NCI-H1436 treated with DMSO at 0.1 percent for 48 hours (cell line): Measurements from ENCODE around the gene CATSPERD.
A peak's percentile ranks its signal among the peaks of the same experiment; 100 is the strongest.

ENCODE experiments used
- DNase-seq: peaks from one replicate; lab custom pipeline; 2025; lab: John Stamatoyannopoulos, UW

The CATSPERD gene

DNA sequence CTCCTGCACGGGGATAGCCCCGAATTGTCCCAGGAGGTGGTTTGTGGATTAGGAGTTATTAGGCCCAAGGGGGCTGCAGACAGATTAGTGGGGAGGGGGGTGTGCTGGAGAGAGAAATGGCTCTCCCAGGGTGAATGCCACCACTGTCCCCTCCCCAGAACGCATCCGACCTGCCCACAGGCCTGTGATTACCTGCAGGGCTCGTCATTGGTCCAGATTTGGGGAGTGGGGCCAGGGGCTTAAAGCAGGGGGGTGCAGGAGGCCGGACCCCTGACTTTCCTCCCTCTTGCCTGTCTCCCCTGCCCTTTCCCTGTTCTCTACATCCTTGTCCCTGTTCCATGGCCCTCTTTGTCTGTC lies 85.7 kb downstream of the CATSPERD start:
- DNase-seq, result no peak

DNA sequence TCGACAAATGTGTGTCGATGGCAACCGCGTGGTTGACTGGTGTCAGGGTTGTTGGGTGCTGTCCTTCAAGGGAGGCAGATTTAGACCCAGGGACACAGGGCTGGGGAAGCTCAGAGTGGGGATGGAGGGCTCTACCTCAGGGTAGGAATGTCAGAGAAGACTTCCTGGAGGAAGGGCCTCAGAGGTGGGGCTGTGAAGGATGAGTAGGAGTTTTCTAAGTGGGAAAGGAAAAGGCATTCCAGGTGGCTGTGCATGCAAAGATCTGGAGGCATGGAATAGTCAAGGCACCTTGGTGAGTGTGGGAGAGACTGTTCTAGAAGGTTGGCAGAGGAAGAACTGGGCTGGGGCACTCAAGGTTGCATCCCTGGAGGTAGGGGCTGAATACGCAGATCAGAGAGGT lies 86.5 kb downstream of the CATSPERD start:
- no peak for DNase-seq

DNA sequence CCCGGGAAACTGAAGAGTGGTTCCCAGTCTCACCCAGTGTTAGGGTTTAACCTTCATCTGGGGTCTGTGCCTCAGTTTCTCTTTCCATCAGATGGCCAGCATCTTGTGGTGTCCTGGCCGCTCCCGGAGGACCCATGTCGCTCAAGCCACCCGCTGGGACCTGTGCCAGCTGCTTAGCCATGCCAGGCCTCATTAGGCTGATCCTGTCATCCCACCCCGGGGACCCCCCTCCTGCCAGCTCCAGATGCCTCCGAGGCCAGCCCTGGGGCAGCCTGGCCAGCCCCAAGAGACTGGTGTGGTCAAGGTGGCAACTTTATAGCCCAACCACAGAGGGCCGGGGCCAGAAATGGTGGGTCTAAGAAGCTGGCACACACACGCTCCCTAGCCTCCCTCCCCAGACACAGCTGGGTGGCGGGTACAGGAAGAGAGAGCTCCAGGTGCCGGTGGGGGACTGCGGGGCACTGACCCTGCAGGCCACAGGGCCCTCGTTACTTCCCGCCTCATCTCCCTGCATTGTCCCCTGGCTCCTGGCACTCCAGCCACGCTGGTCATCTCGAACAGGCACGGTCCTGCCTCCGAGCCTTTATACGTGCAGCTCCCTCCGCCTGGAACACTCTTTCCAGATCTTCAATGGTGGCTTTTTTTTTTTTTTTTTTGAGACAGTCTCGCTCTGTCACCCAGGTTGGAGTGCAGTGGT lies 87.8 kb downstream of the CATSPERD start:
- no peak for DNase-seq

DNA sequence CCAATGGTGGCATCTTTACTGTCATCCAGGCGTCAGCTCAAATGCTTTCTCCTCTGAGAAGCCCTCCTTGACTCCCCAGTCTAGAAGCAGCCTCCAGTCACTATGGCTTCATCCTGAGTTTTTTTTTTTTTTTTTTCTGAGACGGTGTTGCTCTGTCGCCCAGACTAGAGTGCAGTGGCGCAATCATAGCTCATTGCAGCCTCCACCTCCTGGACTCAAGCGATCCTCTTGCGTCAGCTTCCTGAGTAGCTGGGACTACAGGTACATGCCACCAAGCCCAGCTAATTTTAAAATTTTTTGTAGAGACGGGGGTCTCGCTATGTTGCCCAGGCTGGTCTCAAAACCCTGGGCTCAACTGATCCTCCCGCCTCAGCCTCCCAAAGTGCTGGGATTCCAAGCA lies 88.6 kb downstream of the CATSPERD start:
- DNase-seq, result no peak

DNA sequence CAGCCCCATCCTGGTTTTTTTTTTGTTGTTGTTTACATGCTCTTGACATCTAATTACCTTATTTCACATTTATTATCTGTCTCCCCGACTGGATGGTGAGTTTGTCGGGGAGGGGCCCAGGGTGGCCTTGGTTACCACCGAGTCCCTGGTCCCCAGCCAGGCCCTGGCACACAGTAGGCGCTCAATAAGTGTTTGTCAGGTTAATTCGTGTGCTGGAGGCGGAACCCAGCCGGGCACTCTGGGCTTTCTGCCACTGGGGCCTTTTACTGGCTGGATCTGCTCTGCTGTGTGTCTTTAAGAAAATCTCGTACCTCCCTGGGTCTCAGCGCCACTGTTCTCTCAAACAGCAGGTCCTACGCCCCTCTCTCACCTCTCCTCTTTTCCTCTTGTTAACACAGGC lies 89.0 kb downstream of the CATSPERD start:
- DNase-seq, result no peak

DNA sequence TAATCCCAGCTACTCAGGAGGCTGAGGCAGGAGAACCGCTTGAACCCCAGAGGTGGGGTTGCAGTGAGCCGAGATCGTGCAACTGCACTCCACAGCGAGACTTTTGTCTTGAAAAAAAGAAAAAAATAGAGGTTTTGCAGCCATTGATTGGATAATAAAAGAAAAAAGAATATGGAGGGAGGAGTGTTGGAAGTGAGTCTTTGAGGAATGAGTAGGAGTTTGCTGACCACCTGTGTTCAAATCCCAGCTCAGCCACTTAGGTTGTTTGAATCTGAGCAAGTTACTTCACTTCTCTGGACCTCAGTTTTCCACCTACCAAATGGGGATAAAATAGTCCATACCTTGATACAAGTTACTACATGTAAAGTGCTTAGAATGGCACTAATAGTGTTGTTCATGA lies 90.7 kb downstream of the CATSPERD start:
- no peak for DNase-seq

DNA sequence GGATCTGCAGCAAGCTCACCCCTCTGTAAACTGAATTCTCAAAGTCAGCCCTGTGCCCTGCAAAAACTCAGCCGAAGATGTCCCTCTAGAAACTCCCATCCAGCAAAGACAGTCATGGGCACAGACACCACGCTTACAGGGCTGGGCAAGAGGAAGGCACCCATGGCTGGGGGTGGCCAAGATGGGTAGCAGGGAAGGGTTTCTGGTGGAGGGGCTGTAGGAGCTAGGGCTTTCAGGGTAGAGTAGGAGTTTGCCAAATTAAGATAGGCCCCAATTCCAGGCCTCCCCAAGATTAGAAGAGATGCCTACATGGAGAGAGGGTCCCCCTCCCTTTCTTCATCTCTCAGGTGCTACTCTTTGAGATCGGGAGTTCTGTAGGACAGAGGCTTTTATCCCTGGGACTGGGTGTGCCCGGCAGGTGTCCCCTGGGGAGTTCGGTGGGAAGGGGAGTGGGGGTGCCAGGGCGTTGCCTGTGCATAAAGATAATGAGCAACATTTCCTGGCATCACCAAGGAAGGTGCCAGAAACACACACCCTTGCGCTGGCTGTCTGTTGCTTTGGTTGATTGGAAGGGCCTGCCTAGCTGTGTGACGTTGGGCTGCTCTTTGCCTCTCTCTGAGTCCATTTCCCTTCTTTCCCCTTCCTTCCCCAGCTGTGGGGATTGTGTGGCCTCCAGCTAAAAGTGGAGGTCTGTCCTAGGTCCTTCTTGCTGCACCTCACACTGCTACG lies 93.8 kb downstream of the CATSPERD start:
- DNase-seq, result no peak

DNA sequence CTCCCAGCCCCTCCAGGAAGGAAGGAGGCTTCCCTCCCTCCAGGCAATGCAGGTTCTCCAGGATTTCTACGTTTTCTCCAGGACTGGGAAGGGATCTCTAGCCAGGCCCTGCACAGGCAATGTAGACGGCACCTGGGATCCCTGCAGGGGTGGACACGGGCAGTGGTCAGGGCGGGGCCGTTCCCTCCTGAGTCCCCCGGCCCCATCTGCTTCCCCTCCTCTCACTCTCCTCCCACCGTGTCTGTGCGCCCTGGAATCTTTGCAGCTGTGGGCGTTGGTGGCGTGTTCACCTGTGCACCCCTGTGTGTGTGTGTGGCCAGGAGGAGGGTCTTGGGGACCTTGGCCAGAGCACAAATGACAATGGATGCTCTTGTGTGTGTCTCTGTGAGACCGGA lies 94.4 kb downstream of the CATSPERD start:
- no peak for DNase-seq

DNA sequence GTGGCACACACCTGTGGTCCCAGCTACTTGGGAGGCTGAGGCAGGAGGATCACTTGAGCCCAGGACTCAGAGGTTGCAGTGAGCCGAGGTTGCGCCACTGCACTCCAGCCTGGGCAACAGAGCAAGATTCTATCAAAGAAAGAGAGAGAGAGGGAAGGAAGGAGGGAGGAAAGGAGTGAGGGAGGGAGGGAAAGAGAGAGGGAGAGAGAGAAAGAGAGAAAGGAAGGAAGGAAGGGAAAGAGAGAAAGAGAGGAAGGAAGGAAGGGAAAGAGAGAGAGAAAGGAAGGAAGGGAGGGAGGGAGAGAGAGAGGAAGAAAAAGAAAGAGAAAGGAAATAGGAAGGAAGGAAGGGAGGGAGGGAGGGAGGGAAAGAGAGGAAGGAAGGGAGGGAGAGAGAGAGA lies 96.8 kb downstream of the CATSPERD start:
- DNase-seq, result no peak

DNA sequence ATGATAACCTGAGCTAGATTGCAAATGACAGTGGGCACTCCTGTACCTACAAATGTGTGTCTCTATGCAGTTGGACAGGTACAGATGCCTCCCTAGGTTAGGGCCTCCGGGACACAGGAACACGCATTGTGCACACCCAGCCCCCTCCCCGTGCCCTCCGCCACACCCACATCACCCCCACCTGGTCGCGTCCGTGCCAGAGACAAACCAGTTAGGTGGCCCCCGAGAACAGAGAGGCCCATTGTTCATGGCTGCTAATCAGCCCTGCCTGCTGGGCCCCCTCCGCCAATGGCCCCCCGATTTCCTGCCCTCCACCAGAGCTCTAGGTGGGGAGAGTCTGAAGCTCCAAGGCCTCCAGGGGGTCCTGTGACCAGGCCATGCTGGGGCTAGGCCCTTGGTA lies 98.2 kb downstream of the CATSPERD start:
- DNase-seq, result no peak

DNA sequence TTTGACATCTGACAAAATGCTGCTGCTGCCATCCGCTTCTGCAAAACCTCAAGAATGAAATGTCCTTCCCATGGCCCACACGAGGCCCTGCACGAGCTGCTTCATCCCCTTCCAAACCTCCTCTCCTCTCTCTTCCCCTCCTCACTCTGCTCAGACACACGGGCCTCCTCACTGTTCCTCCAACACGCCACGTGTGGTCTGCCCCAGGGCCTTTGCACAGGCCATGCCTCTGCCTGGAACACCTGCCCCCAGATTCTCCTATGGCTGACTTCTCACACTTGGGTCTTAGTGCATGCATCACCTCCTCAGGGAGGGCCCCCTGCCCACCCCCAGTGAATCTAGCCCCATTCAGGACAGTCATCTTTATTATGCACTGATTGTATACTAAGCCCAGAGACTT lies 100.3 kb downstream of the CATSPERD start:
- no peak for DNase-seq

DNA sequence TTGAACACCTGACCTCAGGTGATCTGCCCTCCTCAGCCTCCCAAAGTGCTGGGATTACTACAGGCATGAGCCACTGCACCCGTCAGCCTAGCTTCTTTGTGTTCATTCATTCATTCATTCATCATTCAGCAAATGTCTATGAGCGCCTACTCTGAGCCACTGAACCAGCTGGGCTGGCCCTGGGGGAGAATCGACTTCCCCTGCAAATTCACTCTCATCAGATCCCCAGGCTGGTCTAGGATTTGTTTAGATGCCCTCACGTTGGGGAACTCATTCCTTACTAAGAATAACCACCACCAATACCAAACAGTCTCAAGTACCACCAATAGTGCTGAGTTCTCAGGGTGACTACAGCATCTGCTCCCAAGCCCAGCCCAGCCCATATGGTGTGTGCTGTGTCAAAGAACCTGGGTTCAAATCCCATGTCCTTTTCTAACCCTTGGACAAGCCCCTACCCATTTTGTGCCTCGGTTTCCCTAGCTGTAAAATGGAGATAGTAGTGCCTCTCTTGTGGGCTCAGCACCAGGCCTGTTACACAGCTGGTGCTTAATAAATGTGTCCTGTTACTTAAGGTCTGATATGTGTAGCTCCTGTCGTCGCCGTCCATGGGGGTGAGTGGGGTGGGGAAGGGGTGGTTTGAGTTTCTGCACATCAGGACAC lies 101.2 kb downstream of the CATSPERD start:
- DNase-seq, result no peak

DNA sequence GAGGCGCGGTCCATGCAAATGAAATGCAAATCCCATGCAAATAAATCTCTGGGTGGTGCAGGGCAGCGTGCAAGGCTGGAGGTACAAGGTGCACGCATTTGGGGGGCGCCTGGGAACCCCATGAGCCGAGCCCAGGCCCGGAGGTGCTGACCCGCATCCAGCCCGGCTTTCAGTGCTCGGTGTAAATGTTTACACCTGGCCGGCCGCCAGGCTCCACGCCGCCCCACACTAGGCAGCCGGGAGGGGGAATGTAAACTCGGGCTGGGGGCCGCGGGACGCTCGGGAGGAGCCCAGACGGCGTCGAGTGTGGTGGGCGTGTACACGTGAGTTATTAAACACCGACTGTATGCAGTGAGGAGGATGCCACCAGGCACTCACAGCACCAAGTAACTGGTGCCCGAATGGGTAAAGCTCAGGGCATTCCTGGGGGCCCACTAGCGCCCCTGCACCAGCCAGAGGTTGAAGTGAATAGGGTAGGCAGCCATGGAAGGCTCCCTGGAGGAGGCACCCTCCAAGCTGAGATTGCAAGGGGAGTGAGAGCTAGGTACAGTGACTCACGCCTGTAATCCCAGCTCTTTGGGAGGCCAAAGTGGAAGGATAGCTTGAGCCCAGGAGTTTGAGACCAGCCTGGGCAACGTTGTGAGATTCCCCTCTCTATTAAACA lies 101.9 kb downstream of the CATSPERD start:
- DNase-seq, result no peak

DNA sequence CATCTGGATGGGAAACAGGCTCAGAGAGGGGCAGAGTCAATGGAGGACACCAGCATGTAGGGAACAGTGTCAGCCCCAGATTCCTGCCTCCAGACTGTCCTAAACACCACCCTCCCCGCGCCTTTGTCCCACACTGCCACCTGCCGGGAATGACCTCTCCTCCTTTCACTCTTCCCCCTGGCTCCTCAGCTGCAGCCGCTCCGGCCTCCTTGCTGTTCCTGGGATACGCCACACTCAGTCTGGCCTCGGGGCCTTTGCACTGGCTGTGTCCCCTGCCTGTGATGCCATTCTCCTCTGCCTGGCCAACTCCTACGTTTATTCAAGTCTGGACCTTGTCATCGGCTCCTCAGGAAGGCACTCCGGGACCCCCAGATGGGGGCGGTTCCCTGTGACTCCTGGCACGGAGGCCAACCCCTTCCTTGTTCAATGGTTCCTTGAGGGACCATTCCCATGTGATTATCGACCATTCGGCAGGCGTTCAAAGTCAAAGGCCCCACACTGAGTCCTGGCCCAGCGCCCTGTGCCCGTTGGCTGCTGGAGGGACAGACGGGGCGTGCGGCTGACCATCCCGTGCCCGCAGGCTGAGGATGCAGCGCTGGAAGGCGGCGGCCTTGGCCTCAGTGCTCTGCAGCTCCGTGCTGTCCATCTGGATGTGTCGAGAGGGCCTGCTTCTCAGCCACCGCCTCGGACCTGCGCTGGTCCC lies 103.3 kb downstream of the CATSPERD start:
- no peak for DNase-seq

DNA sequence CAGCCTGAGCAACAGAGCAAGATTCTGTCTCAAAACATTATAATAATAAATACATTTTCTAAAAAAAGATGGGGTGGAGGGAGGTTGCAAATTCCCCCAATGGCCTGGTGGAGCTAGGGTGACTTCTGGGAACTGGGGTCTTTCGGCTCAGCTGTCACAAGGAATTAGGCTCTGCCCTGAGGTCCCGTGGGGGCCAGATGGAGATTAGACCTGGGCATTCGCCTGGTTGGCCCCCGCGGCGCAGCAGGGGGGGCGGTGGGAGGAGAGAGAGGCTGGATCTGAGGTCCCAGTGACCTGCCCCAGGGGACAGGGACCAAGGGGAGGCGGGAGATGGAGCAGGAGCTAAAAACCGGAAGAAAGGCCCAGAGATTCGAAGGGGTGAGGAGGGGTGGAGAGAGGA lies 104.3 kb downstream of the CATSPERD start:
- no peak for DNase-seq

DNA sequence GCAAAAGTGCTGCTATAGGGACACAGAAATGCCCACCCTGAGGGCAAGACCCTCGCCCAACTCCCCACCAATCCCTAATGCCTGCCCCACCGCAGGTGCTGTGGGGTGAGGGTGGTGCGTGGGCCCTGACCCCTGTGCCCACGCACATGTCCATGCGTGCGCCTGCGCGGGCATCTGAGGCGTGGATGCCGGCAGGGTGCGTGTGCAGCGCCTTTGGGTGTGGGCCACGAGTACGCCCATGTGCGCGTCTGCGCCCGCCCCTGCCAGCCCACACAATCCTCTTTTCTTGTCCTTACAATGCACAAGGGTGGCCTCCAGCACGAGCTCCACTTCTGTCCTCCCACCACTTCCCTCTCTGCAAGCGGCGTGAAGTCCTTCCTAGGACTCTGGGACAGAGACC lies 104.7 kb downstream of the CATSPERD start:
- DNase-seq, result no peak

DNA sequence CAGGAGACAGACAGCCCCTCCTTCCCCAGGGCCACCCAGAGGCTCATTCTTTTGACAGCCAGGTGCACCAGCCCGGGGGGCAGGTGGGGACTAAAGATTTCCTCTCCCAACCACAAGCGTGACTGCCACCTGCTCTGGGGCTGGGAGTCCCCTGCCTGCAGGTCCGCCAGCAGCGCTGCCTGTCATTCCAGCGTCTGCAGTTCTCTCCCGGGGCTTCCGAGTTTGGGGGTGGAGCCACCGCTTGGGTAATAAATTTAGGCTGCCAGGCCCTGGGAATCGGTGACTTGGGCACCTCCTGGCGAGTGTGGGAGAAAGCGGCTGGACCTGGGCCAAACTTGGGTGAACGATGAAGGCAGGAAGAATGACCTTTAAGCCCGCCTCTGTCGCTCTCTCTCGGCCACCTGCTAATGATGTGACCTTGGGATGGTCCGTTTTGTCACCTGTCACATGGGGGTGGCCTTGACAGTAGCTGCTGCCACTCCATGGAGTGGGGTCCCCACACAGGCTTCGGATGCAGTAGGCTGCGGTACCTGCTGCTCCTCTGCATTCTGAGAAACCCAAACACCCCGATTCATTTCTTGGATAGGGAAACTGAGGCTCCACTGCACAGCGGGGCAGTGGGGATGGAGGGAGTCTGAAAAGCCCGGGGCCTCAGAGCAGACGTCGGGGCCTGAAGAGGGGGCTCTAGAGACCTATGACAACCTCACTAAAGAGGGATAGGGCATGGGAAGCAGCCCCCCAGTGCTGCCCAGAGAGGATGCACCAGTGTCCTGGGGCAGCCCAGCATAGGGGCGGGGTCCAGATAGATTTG lies 106.3 kb downstream of the CATSPERD start:
- peak; percentile 85 for DNase-seq

DNA sequence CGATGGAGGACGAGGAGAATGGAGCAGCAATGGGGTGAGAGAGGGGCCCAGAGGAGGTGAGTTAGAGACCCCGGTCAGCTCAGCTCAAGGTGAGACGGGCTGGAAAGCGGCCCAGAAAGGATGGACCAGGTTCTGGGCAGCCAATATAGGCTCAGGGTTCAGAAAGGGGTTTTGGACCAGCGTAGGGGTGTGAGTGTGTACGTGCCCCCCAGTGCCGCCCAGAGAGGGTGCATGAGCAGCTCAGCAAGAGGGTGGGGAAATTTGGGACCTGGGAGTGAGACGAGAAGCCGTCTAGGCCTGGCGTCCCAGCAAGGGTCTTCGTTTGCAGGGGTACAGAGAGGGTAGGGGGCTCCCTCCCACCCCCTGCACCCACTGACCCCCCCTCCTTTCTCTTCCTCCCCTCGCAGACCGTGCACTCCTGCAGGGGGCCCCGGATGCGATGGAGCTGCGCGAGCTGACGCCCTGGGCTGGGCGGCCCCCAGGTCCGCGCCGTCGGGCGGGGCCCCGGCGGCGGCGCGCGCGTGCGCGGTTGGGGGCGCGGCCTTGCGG lies 107.0 kb downstream of the CATSPERD start:
- DNase-seq, result no peak

DNA sequence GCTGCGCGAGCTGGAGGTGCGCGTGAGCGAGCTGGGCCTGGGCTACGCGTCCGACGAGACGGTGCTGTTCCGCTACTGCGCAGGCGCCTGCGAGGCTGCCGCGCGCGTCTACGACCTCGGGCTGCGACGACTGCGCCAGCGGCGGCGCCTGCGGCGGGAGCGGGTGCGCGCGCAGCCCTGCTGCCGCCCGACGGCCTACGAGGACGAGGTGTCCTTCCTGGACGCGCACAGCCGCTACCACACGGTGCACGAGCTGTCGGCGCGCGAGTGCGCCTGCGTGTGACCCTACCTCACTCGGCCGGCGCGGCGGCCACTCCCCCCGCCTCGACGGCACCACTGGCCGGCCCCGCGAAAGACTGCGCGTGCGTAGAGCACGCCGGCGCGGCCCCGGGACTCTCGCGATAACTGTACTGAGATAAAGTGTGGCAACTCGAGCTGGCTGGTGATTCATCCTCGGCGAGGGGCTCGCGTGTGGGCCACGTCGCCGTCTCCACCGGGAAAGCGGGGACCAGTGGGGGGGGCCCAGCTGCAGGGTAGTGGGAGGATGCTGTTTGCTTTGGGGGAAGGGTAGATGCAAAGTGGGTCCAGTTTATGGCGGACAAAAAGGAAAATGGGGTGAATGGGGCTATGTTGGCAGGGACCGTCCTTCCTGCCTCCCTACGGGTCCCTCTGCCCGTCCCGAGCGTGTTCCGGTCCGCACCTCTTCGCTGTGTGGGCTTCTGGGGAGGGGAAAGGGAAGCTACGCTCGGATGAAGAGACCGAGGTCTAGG lies 107.6 kb downstream of the CATSPERD start:
- DNase-seq, result peak; percentile 80
